DOHH2 (cell line): ENCODE data around the gene LHFPL6.

Experiments used
- EZH2phosphoT487 ChIP-seq: fragments of 200-600 bp; sonication (generic); IDR thresholded peaks from 2 replicates; pipeline ENCODE4 v1.6.1; 2017; ENCODE audit warnings: borderline replicate concordance, mild to moderate bottlenecking, antibody characterized with exemption, low read length, moderate library complexity, mixed read lengths
- TF ChIP-seq, protein P1 (sequence below): fragments of 200-600 bp; sonication (generic); IDR thresholded peaks from one replicate; pipeline ENCODE4 v1.5.1; 2014; ENCODE audit warnings: antibody characterized with exemption, mild to moderate bottlenecking, low read depth, low read length; ENCODE audit not compliant: poor library complexity, severe bottlenecking

DNA sequence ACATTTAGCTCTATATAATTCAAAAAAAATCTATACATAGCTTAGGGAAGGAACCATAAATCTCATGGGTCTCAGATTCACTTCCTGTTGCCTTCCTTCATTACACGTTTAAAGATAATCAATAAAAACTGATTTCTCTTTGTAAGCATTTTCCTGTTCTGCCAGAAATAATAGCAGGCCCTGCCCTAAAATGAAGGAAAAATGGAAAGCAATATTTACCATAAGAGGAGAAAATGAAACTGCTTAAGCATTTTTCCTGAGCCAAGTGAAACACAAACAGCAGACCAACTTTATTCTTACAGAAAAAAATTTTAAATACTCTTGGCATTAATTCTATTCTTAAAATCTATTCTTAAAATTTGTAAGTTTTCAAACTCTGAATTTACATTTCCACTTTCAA is 4.0 kb downstream of the LHFPL6 start:
- TF ChIP-seq, protein P1, sequence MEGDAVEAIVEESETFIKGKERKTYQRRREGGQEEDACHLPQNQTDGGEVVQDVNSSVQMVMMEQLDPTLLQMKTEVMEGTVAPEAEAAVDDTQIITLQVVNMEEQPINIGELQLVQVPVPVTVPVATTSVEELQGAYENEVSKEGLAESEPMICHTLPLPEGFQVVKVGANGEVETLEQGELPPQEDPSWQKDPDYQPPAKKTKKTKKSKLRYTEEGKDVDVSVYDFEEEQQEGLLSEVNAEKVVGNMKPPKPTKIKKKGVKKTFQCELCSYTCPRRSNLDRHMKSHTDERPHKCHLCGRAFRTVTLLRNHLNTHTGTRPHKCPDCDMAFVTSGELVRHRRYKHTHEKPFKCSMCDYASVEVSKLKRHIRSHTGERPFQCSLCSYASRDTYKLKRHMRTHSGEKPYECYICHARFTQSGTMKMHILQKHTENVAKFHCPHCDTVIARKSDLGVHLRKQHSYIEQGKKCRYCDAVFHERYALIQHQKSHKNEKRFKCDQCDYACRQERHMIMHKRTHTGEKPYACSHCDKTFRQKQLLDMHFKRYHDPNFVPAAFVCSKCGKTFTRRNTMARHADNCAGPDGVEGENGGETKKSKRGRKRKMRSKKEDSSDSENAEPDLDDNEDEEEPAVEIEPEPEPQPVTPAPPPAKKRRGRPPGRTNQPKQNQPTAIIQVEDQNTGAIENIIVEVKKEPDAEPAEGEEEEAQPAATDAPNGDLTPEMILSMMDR: no peak
- no peak for TF ChIP-seq EZH2phosphoT487
